Measurements from ENCODE around the gene CARMIL1. TPM values are rescaled to one million over a fixed set of nuclear protein-coding genes. Genes with fewer than 3 reads are reported as not detected.

The CARMIL1 gene
- total RNA-seq, 1 experiment from 2014 or later: 25.9 TPM

GRCh38 chr6:25623879-25624278, 344.7 kb downstream of the CARMIL1 start:
- POLR2A ChIA-PET: no interaction called here
- no peaks in the 10 kb centered on the region for H3K4me1 ChIP-seq
- H3K4me3 ChIP-seq (ENCODE audit: low read depth, low read length): no peak overlapping the region
- no peaks in the 10 kb centered on the region for H3K9me3 Mint-ChIP-seq (ENCODE audit: unreplicated experiment)
- H3K4me3 Mint-ChIP-seq (ENCODE audit: unreplicated experiment): no peak overlapping the region
- BruUV-seq (replicated peaks): no TSS peak
- H3K9me3 ChIP-seq: no peaks in the 10 kb centered on the region
- no peaks in the 10 kb centered on the region for H3K27me3 ChIP-seq (replicated peaks; ENCODE audit: control insufficient read depth, insufficient read depth, low read length)
- no peak for DNase-seq
- CTCF ChIA-PET: no interaction called here
- no peak overlapping the region for H3K27ac Mint-ChIP-seq (ENCODE audit: unreplicated experiment)
- intact Hi-C loops (cut with micrococcal nuclease; ENCODE audit: unreplicated experiment): no loop called here
- no peaks in the 10 kb centered on the region for H3K27me3 Mint-ChIP-seq (ENCODE audit: insufficient read depth, unreplicated experiment)
- no peaks in the 10 kb centered on the region for H3K36me3 ChIP-seq (ENCODE audit: control insufficient read depth, insufficient read depth, low read length)
- H3K4me1 Mint-ChIP-seq (ENCODE audit: low read depth, unreplicated experiment): no peaks in the 10 kb centered on the region
- no peak for TF ChIP-seq CTCF (IDR thresholded peaks at IDR 0.05; ENCODE audit: insufficient read depth in 1 of 2, low read depth in 1 of 2, low read length in 1 of 2, severe bottlenecking in 1 of 2, unreplicated experiment in 1 of 2)
- no peaks in the 10 kb centered on the region for H3K36me3 Mint-ChIP-seq (ENCODE audit: insufficient read depth, unreplicated experiment)

- Mint-ChIP-seq H3K27ac (ENCODE audit: unreplicated experiment) (no peak overlapping the region), H3K36me3 (ENCODE audit: insufficient read depth, unreplicated experiment) (no peaks in the 10 kb centered on the region), H3K9me3 (ENCODE audit: unreplicated experiment) (no peaks in the 10 kb centered on the region), H3K4me3 (ENCODE audit: unreplicated experiment) (no peak overlapping the region), H3K27me3 (ENCODE audit: insufficient read depth, unreplicated experiment) (no peaks in the 10 kb centered on the region), H3K4me1 (ENCODE audit: low read depth, unreplicated experiment) (no peaks in the 10 kb centered on the region)
- BruUV-seq (replicated peaks): no TSS peak
- CTCF ChIA-PET: no interaction called here
- no peak for DNase-seq
- TF ChIP-seq CTCF (IDR thresholded peaks at IDR 0.05; ENCODE audit: insufficient read depth in 1 of 2, low read depth in 1 of 2, low read length in 1 of 2, severe bottlenecking in 1 of 2, unreplicated experiment in 1 of 2): no peak
- Histone ChIP-seq H3K27me3 (replicated peaks; ENCODE audit: control insufficient read depth, insufficient read depth, low read length) (no peaks in the 10 kb centered on the region), H3K4me3 (ENCODE audit: low read depth, low read length) (no peak overlapping the region), H3K36me3 (ENCODE audit: control insufficient read depth, insufficient read depth, low read length) (no peaks in the 10 kb centered on the region), H3K4me1 (no peaks in the 10 kb centered on the region), H3K9me3 (no peaks in the 10 kb centered on the region)
- intact Hi-C loops (cut with micrococcal nuclease; ENCODE audit: unreplicated experiment): no loop called here
- POLR2A ChIA-PET: no interaction called here
Measured at GRCh38 chr6:25627001-25627400, 347.8 kb downstream of the CARMIL1 start.

- no peak for DNase-seq
- intact Hi-C loops (cut with micrococcal nuclease; ENCODE audit: unreplicated experiment): no loop called here
- TF ChIP-seq CTCF (IDR thresholded peaks at IDR 0.05; ENCODE audit: insufficient read depth in 1 of 2, low read depth in 1 of 2, low read length in 1 of 2, severe bottlenecking in 1 of 2, unreplicated experiment in 1 of 2): no peak
- Mint-ChIP-seq H3K36me3 (ENCODE audit: insufficient read depth, unreplicated experiment) (no peaks in the 10 kb centered on the region), H3K4me3 (ENCODE audit: unreplicated experiment) (no peak overlapping the region), H3K4me1 (ENCODE audit: low read depth, unreplicated experiment) (no peaks in the 10 kb centered on the region), H3K27ac (ENCODE audit: unreplicated experiment) (no peak overlapping the region), H3K27me3 (ENCODE audit: insufficient read depth, unreplicated experiment) (no peaks in the 10 kb centered on the region), H3K9me3 (ENCODE audit: unreplicated experiment) (no peaks in the 10 kb centered on the region)
- POLR2A ChIA-PET: no interaction called here
- no peaks in the 10 kb centered on the region for H3K4me1 ChIP-seq
- no peaks in the 10 kb centered on the region for H3K36me3 ChIP-seq (ENCODE audit: control insufficient read depth, insufficient read depth, low read length)
- CTCF ChIA-PET: no interaction called here
- BruUV-seq (replicated peaks): no TSS peak
- no peaks in the 10 kb centered on the region for H3K27me3 ChIP-seq (replicated peaks; ENCODE audit: control insufficient read depth, insufficient read depth, low read length)
- H3K9me3 ChIP-seq: no peaks in the 10 kb centered on the region
- H3K4me3 ChIP-seq (ENCODE audit: low read depth, low read length): no peak overlapping the region
Measured at GRCh38 chr6:25628471-25629197, 349.5 kb downstream of the CARMIL1 start.

Data from Caco-2 (cell line).